PC-3 (cell line): Measurements from ENCODE around the gene CRELD2. TPM values are rescaled to one million over a fixed set of nuclear protein-coding genes. Genes with fewer than 3 reads are reported as not detected.

Source experiments
- ATAC-seq: fragments of 200-7000 bp; cut with Tn5 transposase; 2 replicates; pipeline ENCODE4 v1.9.1; 2020; ENCODE audit warnings: mild to moderate bottlenecking, moderate library complexity
- BruUV-seq: library from RNA; stranded (reverse); fragments of 400-500 nt; replicated peaks from 2 replicates; lab custom pipeline; 2021; lab: Mats Ljungman, UMichigan
- CTCF ChIA-PET: fragments of 300-600 bp; sonication (Branson Sonifier 250); formaldehyde crosslinking; loops from one replicate; lab custom pipeline; 2022; ENCODE audit warnings: antibody characterized with exemption; lab: Charles Lee
- POLR2A ChIA-PET: fragments of 300-600 bp; sonication (Branson Sonifier 250); formaldehyde crosslinking; loops from one replicate; lab custom pipeline; 2022; ENCODE audit warnings: antibody characterized with exemption; ENCODE audit not compliant: unreplicated experiment; lab: Charles Lee
- DNase-seq: peaks from one replicate; pipeline ENCODE4 v3.0.0-alpha.2; 2015
- H2AFZ ChIP-seq: fragments of 300-600 bp; sonication (generic); 2 replicates; pipeline ENCODE4 v1.6.0; 2016; ENCODE audit warnings: antibody characterized with exemption, low read length
- H3F3A ChIP-seq: fragments of 300-600 bp; sonication (generic); one replicate; pipeline ENCODE4 v1.6.0; 2017; ENCODE audit warnings: antibody characterized with exemption, low read length, control low read depth, mild to moderate bottlenecking; ENCODE audit not compliant: unreplicated experiment
- H3K27ac ChIP-seq: fragments of 300-600 bp; sonication (generic); 2 replicates; pipeline ENCODE4 v1.5.1; 2016; ENCODE audit warnings: mild to moderate bottlenecking, low read length
- H3K27me3 ChIP-seq: fragments of 300-600 bp; sonication (generic); 2 replicates; pipeline ENCODE4 v1.6.1; 2016; ENCODE audit warnings: low read length, mixed read lengths
- H3K36me3 ChIP-seq: fragments of 300-600 bp; sonication (generic); 2 replicates; pipeline ENCODE4 v1.6.1; 2016; ENCODE audit warnings: low read depth, mixed run types, low read length, mixed read lengths
- H3K4me1 ChIP-seq: fragments of 300-600 bp; sonication (generic); 2 replicates; pipeline ENCODE4 v1.5.1; 2016; ENCODE audit warnings: low read length; ENCODE audit not compliant: insufficient read depth
- H3K4me2 ChIP-seq: fragments of 300-600 bp; sonication (generic); 2 replicates; pipeline ENCODE4 v1.6.0; 2016; ENCODE audit warnings: low read length
- H3K4me3 ChIP-seq: fragments of 300-600 bp; sonication (generic); 2 replicates; pipeline ENCODE4 v1.5.1; 2016; ENCODE audit warnings: mild to moderate bottlenecking, low read length, mixed read lengths
- H3K79me2 ChIP-seq: fragments of 300-600 bp; sonication (generic); 2 replicates; pipeline ENCODE4 v1.6.1; 2017; ENCODE audit warnings: low read length, mixed read lengths
- H3K9ac ChIP-seq: fragments of 300-600 bp; sonication (generic); 2 replicates; pipeline ENCODE4 v1.6.0; 2016; ENCODE audit warnings: mild to moderate bottlenecking, low read length
- H3K9me2 ChIP-seq: fragments of 300-600 bp; sonication (generic); replicated peaks from 2 replicates; pipeline ENCODE4 v1.6.1; 2016; ENCODE audit warnings: mixed run types, low read length, mixed read lengths
- H3K9me3 ChIP-seq: fragments of 300-600 bp; sonication (generic); 2 replicates; pipeline ENCODE4 v1.6.1; 2016; ENCODE audit warnings: low read length, mixed read lengths
- H4K20me1 ChIP-seq: fragments of 300-600 bp; sonication (generic); 2 replicates; pipeline ENCODE4 v1.6.1; 2016; ENCODE audit warnings: low read length, mixed read lengths
- EZH2 ChIP-seq: fragments of 300-600 bp; sonication (generic); IDR thresholded peaks from one replicate; pipeline ENCODE4 v1.6.1; 2017; ENCODE audit warnings: antibody characterized with exemption, mild to moderate bottlenecking, low read length; ENCODE audit not compliant: unreplicated experiment
- EZH2phosphoT487 ChIP-seq: fragments of 300-600 bp; sonication (generic); IDR thresholded peaks from 2 replicates; pipeline ENCODE4 v1.6.1; 2018; ENCODE audit warnings: mild to moderate bottlenecking, antibody characterized with exemption, low read length, borderline replicate concordance
- intact Hi-C: fragments of 100-400 bp; cut with micrococcal nuclease; formaldehyde crosslinking; loops from 2 replicates; pipeline ENCODE4 v1.9.0; 2023
- total RNA-seq: library from RNA; depleted of rRNA; stranded (reverse); fragments of >200 nt; gene quantifications from 2 replicates; pipeline ENCODE4 v1.2.3, GENCODE V29; 2014
- TF ChIP-seq, protein P1 (sequence below): fragments of 300-600 bp; sonication (generic); conservative IDR thresholded peaks from 2 replicates; pipeline ENCODE4 v1.5.1; 2017; ENCODE audit warnings: antibody characterized with exemption, low read depth, mild to moderate bottlenecking, low read length

Gene CRELD2
- total RNA-seq, 1 experiment from 2014 or later: 71.3 TPM

DNA sequence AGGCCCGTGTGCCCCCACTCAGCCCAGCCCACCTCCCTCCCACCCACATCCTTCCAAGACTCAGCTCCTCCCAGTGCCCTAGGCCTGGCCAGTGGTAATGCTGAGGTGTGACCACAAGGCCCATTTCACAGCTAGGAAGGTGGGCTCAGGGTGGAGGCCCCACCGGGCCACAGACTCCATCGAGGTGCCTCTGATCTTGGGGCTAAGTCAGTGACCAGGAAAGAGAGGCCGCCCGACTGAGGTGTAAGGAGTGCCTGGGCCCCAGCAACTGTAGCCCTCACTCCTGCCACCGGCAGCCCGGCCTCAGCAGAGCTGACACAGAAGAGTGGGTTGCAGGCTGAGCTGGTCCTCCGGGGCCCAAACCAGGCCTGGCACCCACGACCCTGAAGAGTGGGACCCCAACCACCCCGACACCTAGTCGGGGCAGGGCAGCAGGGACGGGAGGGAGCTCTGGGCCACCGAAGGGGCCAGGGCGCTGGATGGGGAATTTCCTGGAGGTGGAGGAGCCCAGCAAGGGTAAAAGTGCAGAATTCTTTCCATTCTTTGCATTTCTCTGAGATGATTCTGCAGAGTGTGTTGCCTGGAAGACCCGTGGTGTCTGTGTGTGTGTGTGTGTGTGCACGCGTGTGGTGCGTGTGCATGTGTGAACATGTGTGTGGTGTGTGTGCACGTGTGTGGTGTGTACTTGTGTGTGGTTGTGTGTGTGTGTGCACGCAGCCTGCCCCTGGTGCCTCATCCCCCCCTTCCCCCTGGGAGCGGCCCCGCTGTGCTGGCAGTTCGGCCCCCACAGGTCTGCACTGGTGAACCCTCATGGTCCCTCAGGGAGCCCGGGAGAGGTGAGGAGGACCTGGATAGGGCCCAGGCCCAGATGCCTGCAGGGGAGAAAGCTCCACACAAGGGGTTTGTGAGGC, 33.8 kb downstream of the CRELD2 start:
- DNase-seq: peak; percentile 36
- intact Hi-C loops: no loop called here
- CTCF ChIA-PET: interaction anchor here (0.6 kb wide), 1 partner anchor 19 kb away, joined by 14 read pairs; no protein-coding TSS in a partner anchor
- TF ChIP-seq, protein P1, sequence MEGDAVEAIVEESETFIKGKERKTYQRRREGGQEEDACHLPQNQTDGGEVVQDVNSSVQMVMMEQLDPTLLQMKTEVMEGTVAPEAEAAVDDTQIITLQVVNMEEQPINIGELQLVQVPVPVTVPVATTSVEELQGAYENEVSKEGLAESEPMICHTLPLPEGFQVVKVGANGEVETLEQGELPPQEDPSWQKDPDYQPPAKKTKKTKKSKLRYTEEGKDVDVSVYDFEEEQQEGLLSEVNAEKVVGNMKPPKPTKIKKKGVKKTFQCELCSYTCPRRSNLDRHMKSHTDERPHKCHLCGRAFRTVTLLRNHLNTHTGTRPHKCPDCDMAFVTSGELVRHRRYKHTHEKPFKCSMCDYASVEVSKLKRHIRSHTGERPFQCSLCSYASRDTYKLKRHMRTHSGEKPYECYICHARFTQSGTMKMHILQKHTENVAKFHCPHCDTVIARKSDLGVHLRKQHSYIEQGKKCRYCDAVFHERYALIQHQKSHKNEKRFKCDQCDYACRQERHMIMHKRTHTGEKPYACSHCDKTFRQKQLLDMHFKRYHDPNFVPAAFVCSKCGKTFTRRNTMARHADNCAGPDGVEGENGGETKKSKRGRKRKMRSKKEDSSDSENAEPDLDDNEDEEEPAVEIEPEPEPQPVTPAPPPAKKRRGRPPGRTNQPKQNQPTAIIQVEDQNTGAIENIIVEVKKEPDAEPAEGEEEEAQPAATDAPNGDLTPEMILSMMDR: no peak
- no peak for TF ChIP-seq EZH2
- Histone ChIP-seq H3K36me3 (no peaks in the 10 kb centered on the region), H3K4me1 (peaks cover 42% of the 10 kb centered on the region), H3K79me2 (no peaks in the 10 kb centered on the region), H2AFZ (no peak overlapping the region), H3K9me3 (no peaks in the 10 kb centered on the region), H3K9ac (peak overlapping the region; percentile 58), H3F3A (no peaks in the 10 kb centered on the region), H3K27me3 (no peaks in the 10 kb centered on the region), H4K20me1 (no peaks in the 10 kb centered on the region), H3K27ac (peak overlapping the region; percentile 82), H3K4me2 (peak overlapping the region; percentile 37; the same call in 1 of the 2 replicates), H3K9me2 (no peaks in the 10 kb centered on the region), H3K4me3 (no peak overlapping the region)
- ATAC-seq: no peak
- POLR2A ChIA-PET: no interaction called here
- no TSS peak for BruUV-seq

DNA sequence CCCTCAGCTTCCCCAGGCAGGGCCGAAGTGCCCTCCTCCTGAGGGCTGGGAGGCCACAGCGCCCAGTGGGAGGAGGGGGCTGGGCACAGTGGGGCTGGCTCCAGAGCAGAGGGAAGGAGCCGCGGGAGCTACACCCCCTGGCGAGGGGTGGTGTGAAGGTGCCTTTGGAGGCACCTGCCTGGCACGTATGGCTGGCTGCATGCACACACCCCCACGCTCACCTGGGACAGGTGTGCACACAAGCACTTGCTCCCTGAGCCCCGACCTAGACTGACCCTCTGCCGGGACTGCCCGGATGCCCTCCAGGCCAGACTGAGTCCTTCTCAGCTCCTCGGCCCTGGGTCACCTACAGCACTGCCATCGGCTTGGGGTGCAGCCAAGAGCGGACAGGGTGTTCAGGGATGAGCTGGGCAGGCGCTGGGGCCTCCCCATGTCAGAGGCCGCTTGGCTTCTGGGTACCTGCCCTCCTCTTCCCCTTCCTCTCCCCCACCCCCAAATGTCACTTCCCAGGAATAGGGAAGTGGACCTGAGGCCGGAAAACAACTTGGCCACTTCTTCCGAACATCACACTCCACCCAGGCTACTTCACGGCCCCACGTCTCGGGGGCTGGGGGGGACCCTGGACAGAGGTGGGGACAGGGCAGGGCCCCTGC, 34.7 kb downstream of the CRELD2 start:
- Histone ChIP-seq H3K9ac (no peak overlapping the region), H3K27ac (no peak overlapping the region), H4K20me1 (no peaks in the 10 kb centered on the region), H3F3A (no peaks in the 10 kb centered on the region), H3K4me3 (no peak overlapping the region), H3K79me2 (no peaks in the 10 kb centered on the region), H2AFZ (no peak overlapping the region), H3K27me3 (no peaks in the 10 kb centered on the region), H3K9me3 (no peaks in the 10 kb centered on the region), H3K4me2 (no peak overlapping the region), H3K4me1 (peaks cover 42% of the 10 kb centered on the region), H3K9me2 (no peaks in the 10 kb centered on the region), H3K36me3 (no peaks in the 10 kb centered on the region)
- ChIA-PET CTCF (no interaction called here), POLR2A (no interaction called here)
- BruUV-seq: no TSS peak
- no peak for ATAC-seq
- TF ChIP-seq, protein P1: no peak
- TF ChIP-seq EZH2 (no peak), EZH2phosphoT487 (no peak)
- no peak for DNase-seq
- intact Hi-C loops: no loop called here
